ENCODE results near the gene USP37.

DNA sequence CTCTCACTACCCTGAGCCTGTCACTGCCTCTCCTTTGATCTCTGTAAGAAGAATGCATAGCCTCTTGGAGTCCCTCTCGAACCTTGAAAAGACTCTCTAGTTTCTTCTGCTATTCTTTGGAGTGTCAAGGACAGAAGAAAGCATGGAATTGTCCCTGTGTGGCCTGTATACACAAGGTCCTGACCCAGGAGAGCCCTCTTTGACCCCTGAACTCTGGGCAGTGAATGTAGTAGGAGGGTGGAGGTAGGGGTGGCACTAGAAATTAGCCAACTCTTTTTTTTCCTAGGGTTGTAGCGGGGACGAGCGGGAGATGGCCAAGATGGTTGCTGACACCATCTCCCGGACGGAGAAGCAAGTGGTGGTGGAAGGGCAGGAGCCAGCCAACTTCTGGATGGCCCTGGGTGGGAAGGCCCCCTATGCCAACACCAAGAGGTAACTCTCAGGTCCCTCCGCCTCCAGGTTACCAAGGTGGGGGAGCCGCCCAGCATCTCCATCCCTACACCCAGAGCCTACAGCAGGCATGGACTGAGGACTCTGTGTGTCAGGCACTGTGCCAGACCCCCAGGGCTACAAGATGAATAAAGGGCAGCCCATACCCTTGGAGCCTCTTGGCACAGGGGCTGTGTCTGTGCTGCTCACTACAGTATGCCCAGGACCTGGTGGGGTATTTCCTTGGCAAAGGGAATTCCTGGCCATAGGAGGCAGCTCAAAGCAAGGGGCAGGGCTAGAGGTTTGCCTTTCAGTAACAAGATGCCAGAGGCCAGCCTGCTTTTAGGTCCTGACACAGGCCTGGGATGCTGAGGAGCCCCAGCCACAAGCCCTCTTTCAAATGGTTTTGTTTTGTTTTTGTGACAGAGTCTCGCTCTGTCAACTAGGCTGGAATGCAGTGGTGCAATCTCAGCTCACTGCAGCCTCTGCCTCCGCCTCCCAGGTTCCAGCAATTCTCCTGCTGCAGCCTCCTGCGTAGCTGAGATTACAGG is 132.9 kb downstream of the USP37 start:
- no peak for TF ChIP-seq POLR2A (IDR thresholded peaks at IDR 0.05)
- TF ChIP-seq, protein P1, sequence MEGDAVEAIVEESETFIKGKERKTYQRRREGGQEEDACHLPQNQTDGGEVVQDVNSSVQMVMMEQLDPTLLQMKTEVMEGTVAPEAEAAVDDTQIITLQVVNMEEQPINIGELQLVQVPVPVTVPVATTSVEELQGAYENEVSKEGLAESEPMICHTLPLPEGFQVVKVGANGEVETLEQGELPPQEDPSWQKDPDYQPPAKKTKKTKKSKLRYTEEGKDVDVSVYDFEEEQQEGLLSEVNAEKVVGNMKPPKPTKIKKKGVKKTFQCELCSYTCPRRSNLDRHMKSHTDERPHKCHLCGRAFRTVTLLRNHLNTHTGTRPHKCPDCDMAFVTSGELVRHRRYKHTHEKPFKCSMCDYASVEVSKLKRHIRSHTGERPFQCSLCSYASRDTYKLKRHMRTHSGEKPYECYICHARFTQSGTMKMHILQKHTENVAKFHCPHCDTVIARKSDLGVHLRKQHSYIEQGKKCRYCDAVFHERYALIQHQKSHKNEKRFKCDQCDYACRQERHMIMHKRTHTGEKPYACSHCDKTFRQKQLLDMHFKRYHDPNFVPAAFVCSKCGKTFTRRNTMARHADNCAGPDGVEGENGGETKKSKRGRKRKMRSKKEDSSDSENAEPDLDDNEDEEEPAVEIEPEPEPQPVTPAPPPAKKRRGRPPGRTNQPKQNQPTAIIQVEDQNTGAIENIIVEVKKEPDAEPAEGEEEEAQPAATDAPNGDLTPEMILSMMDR (IDR thresholded peaks at IDR 0.05): no peak
- TF ChIP-seq EP300 (IDR thresholded peaks at IDR 0.05): no peak

Measured in ovary (tissue), 3 donors.